HEK293 (cell line): Measurements from ENCODE around the gene EPG5.

Experiments
- CTCF ChIA-PET: fragments of 350-600 bp; formaldehyde crosslinking; extraction: SDS; loops from one replicate; lab custom pipeline; 2021; ENCODE audit warnings: antibody characterized with exemption; lab: Yijun Ruan, JAX
- POLR2A ChIA-PET: fragments of 300-600 bp; formaldehyde crosslinking; extraction: SDS; loops from one replicate; lab custom pipeline; 2020; ENCODE audit warnings: antibody characterized with exemption, inconsistent platforms; lab: Yijun Ruan, JAX
- H3K27ac ChIP-seq: fragments of 200-500 bp; sonication (Bioruptor generic); 2 replicates; pipeline ENCODE4 v1.5.1; 2014; ENCODE audit warnings: low read depth, low read length, control low read depth, inconsistent platforms; ENCODE audit errors: extremely low read depth
- H3K36me3 ChIP-seq, 2 experiments: fragments of 200-500 bp in 1 of 2; sonication (Bioruptor generic) in 1 of 2; 1 replicate in 1 of 2; 2 replicates in 1 of 2; pipeline ENCODE4 v1.5.1; 2014 to 2017; ENCODE audit warnings: inconsistent platforms in 2 of 2, low read length in 2 of 2; ENCODE audit not compliant: control insufficient read depth in 2 of 2, insufficient read depth in 1 of 2
- H3K4me1 ChIP-seq: fragments of 200-500 bp; sonication (Bioruptor generic); 2 replicates; pipeline ENCODE4 v1.5.1; 2014; ENCODE audit warnings: mild to moderate bottlenecking, low read length, inconsistent platforms; ENCODE audit not compliant: control insufficient read depth, insufficient read depth
- H3K4me3 ChIP-seq: 2 replicates; pipeline ENCODE4 v1.5.1; 2011; ENCODE audit warnings: low read depth, mild to moderate bottlenecking, control low read depth, low read length, moderate library complexity
- H3K9me3 ChIP-seq: fragments of 200-500 bp; sonication (Bioruptor generic); 2 replicates; pipeline ENCODE4 v1.5.1; 2014; ENCODE audit warnings: low read depth, low read length, inconsistent platforms; ENCODE audit not compliant: control insufficient read depth, insufficient read depth
- KLF16 ChIP-seq: fragments of 450-650 bp; formaldehyde crosslinking; IDR thresholded peaks from 2 replicates; pipeline ENCODE4 v1.5.1; 2017; ENCODE audit warnings: missing biosample characterization, missing genetic modification characterization
- OVOL3 ChIP-seq: fragments of 450-650 bp; formaldehyde crosslinking; IDR thresholded peaks from 2 replicates; pipeline ENCODE4 v1.5.1; 2016; ENCODE audit warnings: missing biosample characterization, missing genetic modification characterization
- SCRT1 ChIP-seq: fragments of 450-650 bp; formaldehyde crosslinking; IDR thresholded peaks from 2 replicates; pipeline ENCODE4 v1.5.1; 2016; ENCODE audit warnings: missing biosample characterization, missing genetic modification characterization, borderline replicate concordance
- SCRT2 ChIP-seq: fragments of 450-650 bp; formaldehyde crosslinking; IDR thresholded peaks from 2 replicates; pipeline ENCODE4 v1.5.1; 2016; ENCODE audit warnings: missing biosample characterization, missing genetic modification characterization
- ZBTB26 ChIP-seq: fragments of 450-650 bp; formaldehyde crosslinking; optimal IDR thresholded peaks from 2 replicates; pipeline ENCODE3; 2016; ENCODE audit warnings: missing biosample characterization, mild to moderate bottlenecking, missing genetic modification characterization
- ZBTB7A ChIP-seq: fragments of 450-650 bp; formaldehyde crosslinking; IDR thresholded peaks from 2 replicates; pipeline ENCODE4 v1.5.1; 2016; ENCODE audit warnings: low read depth, missing biosample characterization, missing genetic modification characterization
- ZEB2 ChIP-seq: fragments of 450-650 bp; formaldehyde crosslinking; IDR thresholded peaks from 2 replicates; pipeline ENCODE4 v1.5.1; 2016; ENCODE audit warnings: missing biosample characterization, missing genetic modification characterization
- ZFHX2 ChIP-seq: fragments of 450-650 bp; formaldehyde crosslinking; conservative IDR thresholded peaks from 2 replicates; pipeline ENCODE4 v1.5.1; 2016; ENCODE audit warnings: missing biosample characterization, missing genetic modification characterization
- ZNF121 ChIP-seq: fragments of 450-650 bp; formaldehyde crosslinking; IDR thresholded peaks from 2 replicates; pipeline ENCODE4 v1.5.1; 2016; ENCODE audit warnings: missing biosample characterization, missing genetic modification characterization
- ZNF157 ChIP-seq: fragments of 450-650 bp; formaldehyde crosslinking; IDR thresholded peaks from 2 replicates; pipeline ENCODE4 v1.5.1; 2016; ENCODE audit warnings: missing biosample characterization, missing genetic modification characterization
- ZNF184 ChIP-seq: fragments of 450-650 bp; IDR thresholded peaks from 2 replicates; pipeline ENCODE4 v1.5.1; 2018; ENCODE audit warnings: missing biosample characterization, mild to moderate bottlenecking, missing genetic modification characterization
- ZNF202 ChIP-seq: fragments of 450-650 bp; formaldehyde crosslinking; IDR thresholded peaks from 2 replicates; pipeline ENCODE4 v1.5.1; 2016; ENCODE audit warnings: missing biosample characterization, missing genetic modification characterization, borderline replicate concordance
- ZNF394 ChIP-seq: fragments of 450-650 bp; formaldehyde crosslinking; IDR thresholded peaks from 2 replicates; pipeline ENCODE4 v1.5.1; 2016; ENCODE audit warnings: missing biosample characterization, missing genetic modification characterization, mild to moderate bottlenecking, moderate library complexity, borderline replicate concordance
- ZNF518A ChIP-seq: fragments of 450-650 bp; formaldehyde crosslinking; conservative IDR thresholded peaks from 2 replicates; pipeline ENCODE4 v1.5.1; 2016; ENCODE audit warnings: low read depth, missing biosample characterization, missing genetic modification characterization
- ZNF571 ChIP-seq: fragments of 450-650 bp; formaldehyde crosslinking; IDR thresholded peaks from 2 replicates; pipeline ENCODE4 v1.5.0; 2017; ENCODE audit warnings: missing biosample characterization, missing genetic modification characterization
- ZNF677 ChIP-seq: fragments of 450-650 bp; IDR thresholded peaks from 2 replicates; pipeline ENCODE4 v1.5.0; 2018; ENCODE audit warnings: missing biosample characterization, mild to moderate bottlenecking, missing genetic modification characterization, moderate library complexity
- ZNF704 ChIP-seq: fragments of 450-650 bp; formaldehyde crosslinking; IDR thresholded peaks from 2 replicates; pipeline ENCODE4 v1.5.1; 2016; ENCODE audit warnings: missing biosample characterization, missing genetic modification characterization
- ZSCAN18 ChIP-seq: fragments of 450-650 bp; formaldehyde crosslinking; IDR thresholded peaks from 2 replicates; pipeline ENCODE4 v1.5.1; 2016; ENCODE audit warnings: missing biosample characterization, missing genetic modification characterization

The EPG5 gene

GRCh38 chr18:45894818-45895217 is 72.3 kb downstream of the EPG5 start:
- no peak overlapping the region for H3K4me3 ChIP-seq
- peaks cover 12 to 27% of the 10 kb centered on the region in 2 experiments for H3K36me3 ChIP-seq
- CTCF ChIA-PET = interaction anchor here (1.7 kb wide), 1 partner anchor 15 kb away, joined by 14 read pairs; no protein-coding TSS in a partner anchor
- no peak overlapping the region for H3K27ac ChIP-seq
- TF ChIP-seq ZNF677 (tag by site-specific recombination) (no peak), SCRT2 (tag by site-specific recombination) (peak; percentile 82), ZFHX2 (tag by site-specific recombination) (no peak), ZBTB26 (tag by site-specific recombination) (no peak), ZNF202 (tag by site-specific recombination) (no peak), ZBTB7A (tag by site-specific recombination) (no peak), KLF16 (no peak), ZNF394 (tag by site-specific recombination) (no peak), ZEB2 (tag by site-specific recombination) (no peak), SCRT1 (tag by site-specific recombination) (peak; percentile 69), ZNF571 (tag by site-specific recombination) (no peak), ZNF121 (tag by site-specific recombination) (no peak), ZNF157 (tag by site-specific recombination) (no peak)
- H3K4me1 ChIP-seq = no peaks in the 10 kb centered on the region
- POLR2A ChIA-PET = no interaction called here
- no peaks in the 10 kb centered on the region for H3K9me3 ChIP-seq

GRCh38 chr18:45891806-45892205 is 75.3 kb downstream of the EPG5 start:
- ChIA-PET POLR2A (no interaction called here), CTCF (interaction anchor here (2.8 kb wide), 1 partner anchor 12 kb away, joined by 15 read pairs; no protein-coding TSS in a partner anchor)
- Histone ChIP-seq H3K4me1 (no peaks in the 10 kb centered on the region), H3K27ac (no peak overlapping the region), H3K9me3 (no peaks in the 10 kb centered on the region), H3K36me3 (peaks cover 8 to 20% of the 10 kb centered on the region in 2 experiments), H3K4me3 (no peak overlapping the region)
- TF ChIP-seq ZNF518A (tag by site-specific recombination) (no peak), ZSCAN18 (no peak), OVOL3 (no peak), ZNF704 (tag by site-specific recombination) (no peak), SCRT2 (tag by site-specific recombination) (no peak), ZNF184 (tag by site-specific recombination) (no peak)
